ENCODE measurements around the gene INTS3.
A peak's percentile ranks its signal among the peaks of the same experiment; 100 is the strongest.

The INTS3 gene

DNA sequence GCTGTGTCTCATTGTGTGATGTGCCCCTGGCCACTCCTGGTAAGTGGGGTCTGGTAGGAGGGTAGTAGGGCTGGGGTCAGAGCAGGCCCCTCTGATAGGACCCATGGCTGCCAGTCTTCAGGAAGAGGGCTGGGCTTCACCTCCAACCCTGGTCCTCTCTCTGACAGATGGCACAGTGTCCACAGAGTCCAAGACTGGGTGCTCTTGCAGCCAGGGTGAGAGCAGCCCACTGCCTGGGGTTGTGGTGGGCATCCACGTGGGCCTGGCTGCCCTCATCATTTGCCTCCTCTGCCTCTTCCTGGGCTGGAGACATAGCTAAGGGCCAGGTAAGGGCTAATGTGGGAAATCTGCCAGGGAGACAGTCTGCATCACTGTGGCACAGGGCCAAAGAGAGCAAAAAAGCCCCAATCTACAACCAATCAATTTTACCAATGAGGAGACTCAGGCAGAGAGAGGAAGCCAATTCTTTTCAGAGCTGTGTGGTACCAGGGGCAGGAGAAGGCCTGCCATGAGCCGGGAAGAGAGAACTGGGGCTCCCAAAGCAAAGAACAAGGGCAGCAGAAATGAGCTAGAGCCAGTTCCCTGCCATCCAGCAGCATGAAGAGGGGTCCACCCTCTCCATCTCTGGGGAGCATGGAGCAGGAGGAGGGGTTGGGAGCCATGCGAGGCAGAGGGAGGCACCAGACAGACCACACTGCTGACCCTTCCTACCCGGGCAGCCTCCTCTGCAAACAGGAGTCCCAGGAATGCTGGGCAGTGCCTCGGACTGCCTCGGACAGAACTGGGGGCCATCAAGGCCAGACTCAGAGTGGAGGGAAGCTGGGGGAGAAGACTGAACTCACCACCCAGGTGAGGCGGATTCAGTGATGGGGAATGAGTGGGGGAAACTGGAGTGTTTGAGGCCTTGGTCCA, 74.2 kb downstream of the INTS3 start:
- DNase-seq (ENCODE audit: low read depth, low spot score): no peak
- no peak overlapping the region for H3K4me3 ChIP-seq (ENCODE audit: low read depth, low read length)
- TF ChIP-seq, protein P1, sequence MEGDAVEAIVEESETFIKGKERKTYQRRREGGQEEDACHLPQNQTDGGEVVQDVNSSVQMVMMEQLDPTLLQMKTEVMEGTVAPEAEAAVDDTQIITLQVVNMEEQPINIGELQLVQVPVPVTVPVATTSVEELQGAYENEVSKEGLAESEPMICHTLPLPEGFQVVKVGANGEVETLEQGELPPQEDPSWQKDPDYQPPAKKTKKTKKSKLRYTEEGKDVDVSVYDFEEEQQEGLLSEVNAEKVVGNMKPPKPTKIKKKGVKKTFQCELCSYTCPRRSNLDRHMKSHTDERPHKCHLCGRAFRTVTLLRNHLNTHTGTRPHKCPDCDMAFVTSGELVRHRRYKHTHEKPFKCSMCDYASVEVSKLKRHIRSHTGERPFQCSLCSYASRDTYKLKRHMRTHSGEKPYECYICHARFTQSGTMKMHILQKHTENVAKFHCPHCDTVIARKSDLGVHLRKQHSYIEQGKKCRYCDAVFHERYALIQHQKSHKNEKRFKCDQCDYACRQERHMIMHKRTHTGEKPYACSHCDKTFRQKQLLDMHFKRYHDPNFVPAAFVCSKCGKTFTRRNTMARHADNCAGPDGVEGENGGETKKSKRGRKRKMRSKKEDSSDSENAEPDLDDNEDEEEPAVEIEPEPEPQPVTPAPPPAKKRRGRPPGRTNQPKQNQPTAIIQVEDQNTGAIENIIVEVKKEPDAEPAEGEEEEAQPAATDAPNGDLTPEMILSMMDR (IDR thresholded peaks at IDR 0.05; ENCODE audit: low read depth, low read length): no peak
- in situ Hi-C loops (cut with HindIII; ENCODE audit: low sequenced_read_pairs): no loop called here

DNA sequence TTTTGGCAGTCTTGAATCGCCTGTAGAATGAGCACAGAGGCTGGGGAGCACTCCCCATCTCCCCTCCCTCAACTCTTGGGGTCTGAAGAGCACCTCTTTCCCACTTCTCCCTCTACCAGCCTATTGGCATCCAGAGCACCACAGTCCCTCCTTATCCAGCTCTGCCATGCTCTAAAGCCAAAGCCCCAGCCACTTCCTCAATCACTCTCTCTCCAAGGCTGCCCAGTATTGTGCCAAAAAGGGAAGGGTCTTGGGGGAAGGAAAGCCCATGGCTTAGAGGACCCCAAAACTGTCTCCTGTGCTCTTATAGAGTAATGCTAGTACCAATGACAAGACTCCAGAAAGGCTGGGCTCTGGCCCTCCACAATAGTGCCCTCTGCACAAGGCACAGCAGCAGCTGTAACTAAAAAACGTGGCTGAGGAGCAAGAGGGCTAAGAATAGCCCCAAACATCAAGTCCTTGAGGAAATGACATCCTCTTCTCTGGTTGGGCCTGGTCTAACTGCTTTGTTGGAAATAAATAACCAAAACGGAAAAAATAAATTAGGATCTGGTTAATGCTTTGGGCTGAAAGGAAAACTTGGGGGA, 75.7 kb downstream of the INTS3 start:
- H3K4me3 ChIP-seq (ENCODE audit: low read depth, low read length): no peak overlapping the region
- in situ Hi-C loops (cut with HindIII; ENCODE audit: low sequenced_read_pairs): no loop called here

DNA sequence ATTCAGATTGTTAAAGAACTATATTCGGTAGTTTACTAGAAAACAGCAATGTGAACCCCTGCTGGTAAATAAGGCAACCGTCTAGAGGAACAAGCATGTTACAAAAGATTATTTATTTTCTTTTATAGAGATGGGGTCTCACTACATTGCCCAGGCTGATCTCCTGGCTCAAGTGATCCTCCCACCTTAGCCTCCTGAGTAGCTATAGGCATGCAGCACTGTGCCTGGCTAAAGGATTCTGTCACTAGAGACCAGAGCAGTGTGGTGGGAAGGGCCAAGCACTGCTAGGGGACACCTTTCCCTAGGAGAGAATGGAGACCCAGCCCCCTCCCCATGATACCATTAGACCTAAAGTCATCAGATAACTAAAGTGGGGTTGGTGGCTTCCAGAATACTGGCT, 76.3 kb downstream of the INTS3 start:
- in situ Hi-C loops (cut with HindIII; ENCODE audit: low sequenced_read_pairs): no loop called here
- H3K4me3 ChIP-seq (ENCODE audit: low read depth, low read length): no peak overlapping the region
- TF ChIP-seq, protein P1 (IDR thresholded peaks at IDR 0.05; ENCODE audit: low read depth, low read length): no peak
- DNase-seq (ENCODE audit: low read depth, low spot score): no peak

More for the DNA sequence above, 75.7 kb downstream of the INTS3 start:
- no peak for DNase-seq (ENCODE audit: low read depth, low spot score)
- TF ChIP-seq, protein P1 (IDR thresholded peaks at IDR 0.05; ENCODE audit: low read depth, low read length): no peak

DNA sequence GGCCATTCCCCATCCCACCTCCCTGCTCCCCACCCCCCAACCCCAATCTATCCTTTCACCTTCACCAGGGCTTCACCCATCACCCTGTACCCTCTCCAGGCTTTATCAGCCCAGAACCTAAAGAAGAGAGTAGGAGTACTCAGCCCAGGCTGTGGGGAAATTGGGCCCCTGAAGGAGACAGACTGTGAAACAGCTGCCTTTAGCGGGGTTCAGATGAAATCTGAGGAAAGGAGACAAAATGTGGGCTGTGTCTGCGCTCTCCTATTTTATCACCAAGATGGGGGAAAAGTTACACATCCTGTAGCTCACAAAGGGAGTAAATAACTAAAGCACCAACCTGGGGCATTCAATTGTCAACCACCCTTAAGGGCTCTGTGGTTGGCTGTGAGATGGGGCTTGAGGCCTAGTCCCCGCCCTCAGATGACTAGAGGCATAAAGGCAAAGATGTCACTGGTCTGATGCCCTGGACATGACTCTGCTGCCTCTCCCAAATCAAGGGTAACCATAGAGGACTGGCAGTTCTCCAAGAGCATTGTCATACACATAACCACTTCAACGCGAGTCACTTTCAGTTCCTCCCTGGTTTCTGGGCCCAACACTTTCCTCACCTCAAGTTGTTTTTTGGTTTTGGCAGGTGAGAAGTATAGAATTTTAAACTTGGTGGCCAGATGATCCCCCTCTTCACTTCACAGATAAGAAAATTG, 77.3 kb downstream of the INTS3 start:
- in situ Hi-C loops (cut with HindIII; ENCODE audit: low sequenced_read_pairs): no loop called here
- H3K4me3 ChIP-seq (ENCODE audit: low read depth, low read length): no peak overlapping the region
- TF ChIP-seq, protein P1 (IDR thresholded peaks at IDR 0.05; ENCODE audit: low read depth, low read length): no peak
- peak; percentile 68 for DNase-seq (ENCODE audit: low read depth, low spot score)

DNA sequence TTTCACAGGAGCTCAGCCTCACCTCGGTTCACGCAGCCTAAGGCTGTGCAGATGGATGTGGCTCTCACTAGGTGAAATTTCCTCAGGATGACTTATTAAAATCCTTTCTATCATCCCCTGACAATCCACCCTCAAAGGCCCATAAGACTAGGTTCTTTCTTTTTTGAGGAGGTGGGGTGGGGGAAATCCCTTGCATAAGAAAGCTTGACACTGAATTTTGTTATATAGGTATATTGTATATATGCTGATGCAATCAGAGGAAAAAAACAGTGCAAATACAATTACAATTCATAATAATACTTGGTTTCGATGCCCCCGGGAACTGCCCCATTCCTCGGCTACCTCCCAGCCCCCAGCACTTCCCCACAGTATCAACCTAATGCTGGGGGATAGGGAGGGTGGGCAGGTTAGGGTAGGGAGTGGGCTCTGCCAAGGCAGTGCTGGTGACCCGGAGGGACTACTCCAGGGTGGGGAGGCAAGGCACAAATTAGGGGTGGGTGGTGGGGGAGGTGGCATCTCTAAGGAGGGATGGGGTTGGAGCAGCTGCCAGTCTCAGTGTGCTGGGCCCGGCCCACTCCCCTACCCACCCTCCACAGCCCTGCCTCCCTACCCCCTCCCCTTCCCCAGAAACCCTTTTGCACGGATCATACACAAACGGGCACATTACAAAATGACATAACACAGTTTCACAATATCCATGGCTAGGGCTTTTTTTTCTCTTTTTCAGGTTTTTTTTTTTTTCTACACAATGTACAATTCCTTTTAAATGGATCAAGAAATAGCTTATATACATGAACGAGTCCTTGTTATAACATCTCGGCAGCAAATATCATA, 78.3 kb downstream of the INTS3 start:
- H3K4me3 ChIP-seq (ENCODE audit: low read depth, low read length): no peak overlapping the region
- TF ChIP-seq, protein P1 (IDR thresholded peaks at IDR 0.05; ENCODE audit: low read depth, low read length): no peak
- in situ Hi-C loops (cut with HindIII; ENCODE audit: low sequenced_read_pairs): no loop called here
- no peak for DNase-seq (ENCODE audit: low read depth, low spot score)

All from astrocyte of the spinal cord (primary cell).